ENCODE data around the gene FOLR3. TPM values are rescaled to one million over a fixed set of nuclear protein-coding genes. Genes with fewer than 3 reads are reported as not detected.
A peak's percentile ranks its signal among the peaks of the same experiment; 100 is the strongest.
"Not testable (repeated sequence)": the region's sequence is repeated elsewhere in the genome, so short reads cannot be mapped to it uniquely, and the experiment has no call there.

Gene FOLR3
- total RNA-seq (2011; cell fraction: chromatin; rRNA removed; ENCODE audit: low replicate concordance): not detected in 2 replicates
- total RNA-seq (2011; cell fraction: nucleolus; rRNA removed): not detected in 2 replicates
- not detected in 2 replicates for total RNA-seq (2011; cell fraction: nucleoplasm; rRNA removed)
- total RNA-seq (2014; rRNA removed) (not detected in 2 replicates), total RNA-seq (2014; rRNA removed; fragmentation: Illumina TruSeq; extraction: Trizol) (not detected in 2 replicates), total RNA-seq (2015; rRNA removed; fragmentation: Illumina TruSeq; extraction: Trizol) (not detected in 2 replicates), total RNA-seq (2021) (not detected in 2 replicates), polyA plus RNA-seq (2011; rRNA removed) (not detected in 2 replicates), polyA plus RNA-seq (2014; fragmentation: Illumina TruSeq; extraction: Trizol) (not detected in 2 replicates), polyA plus RNA-seq (2014; fragmentation: Nextera tagmentation; extraction: Ambion mirVana) (not detected), polyA plus RNA-seq (2014; rRNA removed) (not detected in 2 replicates), polyA minus RNA-seq (2011; rRNA and poly(A)+ RNA removed) (not detected in 2 replicates), Bru-seq, nascent RNA (not detected), BruChase-seq, experiment 1, labeled RNA remaining after a 2-hour chase (not detected), BruChase-seq, experiment 2, labeled RNA remaining after a 6-hour chase (percentile 14 among the genes with signal in this experiment)
- polyA plus RNA-seq (2011; cell fraction: cytosol; rRNA removed): not detected in 2 replicates
- polyA plus RNA-seq (2011; cell fraction: nucleus; rRNA removed): not detected in 2 replicates
- polyA plus RNA-seq (2012): not detected in 2 replicates
- not detected in 2 replicates for polyA minus RNA-seq (2011; cell fraction: cytosol; rRNA and poly(A)+ RNA removed)
- polyA minus RNA-seq (2011; cell fraction: nucleus; rRNA and poly(A)+ RNA removed): not detected in 2 replicates
- long read RNA-seq, experiment 1: 0 reads
- long read RNA-seq, experiment 2: 0 reads
- long read RNA-seq, experiment 3: 0 reads

DNA sequence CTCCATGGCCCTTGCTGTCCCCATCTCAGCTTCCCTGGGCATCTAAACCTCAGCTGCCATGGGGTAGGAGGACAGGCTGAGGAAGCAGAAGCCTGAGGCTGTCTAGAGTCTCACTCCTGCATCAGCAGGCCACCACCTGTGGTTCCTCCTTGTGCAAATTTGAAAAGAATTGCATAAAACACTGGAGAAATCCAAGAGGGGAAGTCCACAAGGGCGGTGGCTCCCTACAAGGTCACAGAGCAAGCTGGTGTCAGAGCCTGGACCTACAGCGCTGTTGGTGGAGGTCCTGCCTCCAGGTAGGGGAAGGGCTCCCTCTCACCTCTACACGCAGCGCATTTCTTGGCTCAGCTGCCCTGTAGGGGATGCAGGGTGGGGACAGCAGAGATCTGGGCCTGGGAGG lies at the start of gene FOLR3:
TSS of gene FOLR3 (plus strand) at position 253 of the 400 bp plus-strand sequence. CDS start 228 bp downstream, outside the sequence.
- ATAC-seq; in situ Hi-C loops (cut with MboI); H2AFZ ChIP-seq (ENCODE audit: low read depth, low read length); H3K27ac ChIP-seq (ENCODE audit: extremely low read depth, low read depth, low read length); H4K20me1 ChIP-seq (replicated peaks; ENCODE audit: control insufficient read depth, insufficient read depth, low read length); H3K9me3 ChIP-seq (replicated peaks; ENCODE audit: control insufficient read depth, insufficient read depth, low read depth, low read length); DNase-seq (ENCODE audit: extremely low read depth in 1 of 4, low spot score in 3 of 4); H3K36me3 ChIP-seq (ENCODE audit: control insufficient read depth, insufficient read depth, low read length); H3K4me2 ChIP-seq (ENCODE audit: insufficient read depth, low read length); H3K4me1 ChIP-seq (replicated peaks in 1 of 2; ENCODE audit: control insufficient read depth in 2 of 2, insufficient read depth in 2 of 2, low read length in 2 of 2); CTCF ChIA-PET (ENCODE audit: low intra/inter-chr PET ratio); H3K9ac ChIP-seq (ENCODE audit: insufficient read depth in 1 of 2, low read depth in 2 of 2, low read length in 2 of 2); BruUV-seq (replicated peaks); FAIRE-seq; H3K4me3 ChIP-seq; H3K9me1 ChIP-seq (ENCODE audit: control insufficient read depth, insufficient read depth, low read length); H3K79me2 ChIP-seq (ENCODE audit: control insufficient read depth, insufficient read depth, low read length); H3K27me3 ChIP-seq (ENCODE audit: control insufficient read depth in 2 of 2, insufficient read depth in 2 of 2, low read length in 2 of 2); intact Hi-C loops (cut with micrococcal nuclease): not testable (repeated sequence)
- POLR2A ChIA-PET: interaction anchor here (1.1 to 2.0 kb wide), 2 partner anchors 10 to 13 kb away, joined by 3 to 7 read pairs; no protein-coding TSS in a partner anchor
- 63% methylated on average over 4 of the region's 4 CpGs for WGBS (ENCODE audit: insufficient coverage, low coverage, missing lambda C conversion rate)
